ENCODE measurements around the gene GALNT1.

- TF ChIP-seq, protein P1, sequence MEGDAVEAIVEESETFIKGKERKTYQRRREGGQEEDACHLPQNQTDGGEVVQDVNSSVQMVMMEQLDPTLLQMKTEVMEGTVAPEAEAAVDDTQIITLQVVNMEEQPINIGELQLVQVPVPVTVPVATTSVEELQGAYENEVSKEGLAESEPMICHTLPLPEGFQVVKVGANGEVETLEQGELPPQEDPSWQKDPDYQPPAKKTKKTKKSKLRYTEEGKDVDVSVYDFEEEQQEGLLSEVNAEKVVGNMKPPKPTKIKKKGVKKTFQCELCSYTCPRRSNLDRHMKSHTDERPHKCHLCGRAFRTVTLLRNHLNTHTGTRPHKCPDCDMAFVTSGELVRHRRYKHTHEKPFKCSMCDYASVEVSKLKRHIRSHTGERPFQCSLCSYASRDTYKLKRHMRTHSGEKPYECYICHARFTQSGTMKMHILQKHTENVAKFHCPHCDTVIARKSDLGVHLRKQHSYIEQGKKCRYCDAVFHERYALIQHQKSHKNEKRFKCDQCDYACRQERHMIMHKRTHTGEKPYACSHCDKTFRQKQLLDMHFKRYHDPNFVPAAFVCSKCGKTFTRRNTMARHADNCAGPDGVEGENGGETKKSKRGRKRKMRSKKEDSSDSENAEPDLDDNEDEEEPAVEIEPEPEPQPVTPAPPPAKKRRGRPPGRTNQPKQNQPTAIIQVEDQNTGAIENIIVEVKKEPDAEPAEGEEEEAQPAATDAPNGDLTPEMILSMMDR (IDR thresholded peaks at IDR 0.05): no peak
- no peak for TF ChIP-seq EZH2 (IDR thresholded peaks at IDR 0.05; ENCODE audit: borderline replicate concordance, insufficient read depth, low read depth, low read length, poor library complexity, severe bottlenecking)
Observed at GRCh38 chr18:35694808-35695207, 113.3 kb downstream of the GALNT1 start.
